ENCODE measurements around the gene VTA1.
"Not testable (repeated sequence)": the region's sequence is repeated elsewhere in the genome, so short reads cannot be mapped to it uniquely, and the experiment has no call there.

Gene VTA1

DNA sequence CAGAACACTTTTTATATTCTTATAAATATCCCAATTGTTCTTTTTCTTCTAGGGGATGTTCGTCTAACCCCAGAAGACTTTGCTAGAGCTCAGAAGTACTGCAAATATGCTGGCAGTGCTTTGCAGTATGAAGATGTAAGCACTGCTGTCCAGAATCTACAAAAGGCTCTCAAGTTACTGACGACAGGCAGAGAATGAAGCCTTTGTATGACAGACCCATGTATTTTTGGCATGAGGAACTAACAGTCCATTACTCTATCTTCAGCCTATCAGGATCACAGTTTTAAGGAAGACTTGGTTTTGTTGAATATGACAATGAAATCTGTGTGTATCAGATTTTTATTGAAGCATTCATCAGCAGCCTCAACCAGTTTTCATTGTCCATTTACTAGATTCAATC, 71.4 kb downstream of the VTA1 start:
- Histone ChIP-seq H3K36me3 (ENCODE audit: control insufficient read depth in 2 of 2, insufficient read depth in 2 of 2, low read length in 2 of 2) (peaks cover 11 to 16% of the 10 kb centered on the region in 2 donors), H3K27me3 (ENCODE audit: control insufficient read depth in 2 of 2, insufficient read depth in 2 of 2, low read length in 2 of 2) (no peaks in the 10 kb centered on the region), H3K9me3 (ENCODE audit: control insufficient read depth in 2 of 2, low read length in 2 of 2) (no peaks in the 10 kb centered on the region), H3K27ac (ENCODE audit: low read depth in 2 of 2, low read length in 2 of 2) (no peak overlapping the region), H3K4me3 (ENCODE audit: low read length in 2 of 2) (no peak overlapping the region), H3K4me1 (ENCODE audit: control insufficient read depth in 2 of 2, insufficient read depth in 2 of 2, low read length in 2 of 2) (no peaks in the 10 kb centered on the region), H3K9ac (ENCODE audit: low read depth in 1 of 2, low read length in 2 of 2) (no peak overlapping the region)

DNA sequence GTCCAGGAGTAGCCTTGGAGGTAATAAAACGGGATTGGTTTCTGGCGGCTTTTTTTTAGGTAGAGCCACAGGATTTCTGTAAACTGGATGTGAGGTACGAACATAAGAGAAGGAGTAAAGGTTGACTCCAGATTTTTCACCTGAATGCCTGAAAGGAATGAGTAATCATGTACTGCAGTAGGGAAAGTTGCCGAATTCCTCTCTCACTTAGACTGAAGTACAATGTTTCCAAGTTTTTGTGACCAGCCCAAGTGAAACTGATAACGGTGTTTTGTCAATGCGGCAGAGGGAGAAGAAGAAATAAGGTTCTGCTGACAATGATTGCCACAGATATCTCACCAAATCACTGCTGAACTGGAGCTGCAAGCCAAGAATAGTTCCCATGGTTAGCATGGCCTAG, 75.0 kb downstream of the VTA1 start:
- peaks cover 9 to 13% of the 10 kb centered on the region in 2 donors for H3K36me3 ChIP-seq (ENCODE audit: control insufficient read depth in 2 of 2, insufficient read depth in 2 of 2, low read length in 2 of 2)
- H3K27me3 ChIP-seq (ENCODE audit: control insufficient read depth in 2 of 2, insufficient read depth in 2 of 2, low read length in 2 of 2): no peaks in the 10 kb centered on the region
- H3K27ac ChIP-seq (ENCODE audit: low read depth in 2 of 2, low read length in 2 of 2): no peak overlapping the region
- no peaks in the 10 kb centered on the region for H3K9me3 ChIP-seq (ENCODE audit: control insufficient read depth in 2 of 2, low read length in 2 of 2)
- no peaks in the 10 kb centered on the region for H3K4me1 ChIP-seq (ENCODE audit: control insufficient read depth in 2 of 2, insufficient read depth in 2 of 2, low read length in 2 of 2)
- no peak overlapping the region for H3K9ac ChIP-seq (ENCODE audit: low read depth in 1 of 2, low read length in 2 of 2)
- no peak overlapping the region for H3K4me3 ChIP-seq (ENCODE audit: low read length in 2 of 2)

DNA sequence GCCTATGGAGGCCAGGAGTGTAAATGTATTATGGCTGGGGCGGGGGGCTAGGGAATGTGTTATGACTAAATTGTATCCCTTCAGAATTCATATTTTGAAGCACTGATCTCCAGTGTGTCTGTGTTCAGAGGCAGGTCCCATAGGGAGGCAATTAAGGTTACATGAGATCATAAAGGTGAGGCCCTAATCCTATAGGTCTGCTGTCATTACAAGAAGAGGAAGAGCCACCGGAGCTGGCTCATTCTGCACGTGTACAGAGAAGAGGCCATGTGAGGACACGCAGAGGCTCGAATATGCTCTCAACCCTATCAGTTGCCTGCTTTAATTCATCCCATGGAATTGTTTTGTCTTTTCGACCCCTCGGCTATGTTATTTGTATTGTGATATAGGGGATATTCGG, 76.9 kb downstream of the VTA1 start:
- Histone ChIP-seq H3K27me3 (ENCODE audit: control insufficient read depth in 2 of 2, insufficient read depth in 2 of 2, low read length in 2 of 2) (no peaks in the 10 kb centered on the region), H3K9ac (ENCODE audit: low read depth in 1 of 2, low read length in 2 of 2) (no peak overlapping the region), H3K4me1 (ENCODE audit: control insufficient read depth in 2 of 2, insufficient read depth in 2 of 2, low read length in 2 of 2) (no peaks in the 10 kb centered on the region), H3K36me3 (ENCODE audit: control insufficient read depth in 2 of 2, insufficient read depth in 2 of 2, low read length in 2 of 2) (peaks cover 3 to 4% of the 10 kb centered on the region in 2 donors), H3K4me3 (ENCODE audit: low read length in 2 of 2) (no peak overlapping the region), H3K9me3 (ENCODE audit: control insufficient read depth in 2 of 2, low read length in 2 of 2) (no peaks in the 10 kb centered on the region), H3K27ac (ENCODE audit: low read depth in 2 of 2, low read length in 2 of 2) (no peak overlapping the region)

DNA sequence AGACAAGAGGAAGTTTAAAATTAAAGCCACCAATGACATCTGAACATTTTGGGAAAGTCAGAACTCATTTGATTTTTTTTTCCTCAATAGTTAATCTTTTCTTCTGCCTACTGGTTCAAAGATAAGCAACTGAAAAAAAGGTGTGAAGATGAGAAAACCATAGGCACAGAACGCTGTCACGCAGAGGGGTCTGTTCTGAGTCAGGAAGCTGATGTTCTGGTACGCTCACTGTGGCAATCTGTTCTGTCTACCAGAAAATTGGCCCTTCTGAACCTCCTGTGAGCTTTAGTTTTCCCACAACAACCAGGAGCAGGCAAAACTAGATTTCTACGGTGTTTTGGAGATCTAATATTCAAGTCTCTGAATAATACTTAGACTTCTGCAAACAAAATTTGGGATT, 78.1 kb downstream of the VTA1 start:
- Histone ChIP-seq H3K9ac (ENCODE audit: low read depth in 1 of 2, low read length in 2 of 2) (no peak overlapping the region), H3K9me3 (ENCODE audit: control insufficient read depth in 2 of 2, low read length in 2 of 2) (no peaks in the 10 kb centered on the region), H3K4me1 (ENCODE audit: control insufficient read depth in 2 of 2, insufficient read depth in 2 of 2, low read length in 2 of 2) (no peaks in the 10 kb centered on the region), H3K27me3 (ENCODE audit: control insufficient read depth in 2 of 2, insufficient read depth in 2 of 2, low read length in 2 of 2) (no peaks in the 10 kb centered on the region), H3K27ac (ENCODE audit: low read depth in 2 of 2, low read length in 2 of 2) (no peak overlapping the region), H3K4me3 (ENCODE audit: low read length in 2 of 2) (no peak overlapping the region), H3K36me3 (ENCODE audit: control insufficient read depth in 2 of 2, insufficient read depth in 2 of 2, low read length in 2 of 2) (no peaks in the 10 kb centered on the region)

DNA sequence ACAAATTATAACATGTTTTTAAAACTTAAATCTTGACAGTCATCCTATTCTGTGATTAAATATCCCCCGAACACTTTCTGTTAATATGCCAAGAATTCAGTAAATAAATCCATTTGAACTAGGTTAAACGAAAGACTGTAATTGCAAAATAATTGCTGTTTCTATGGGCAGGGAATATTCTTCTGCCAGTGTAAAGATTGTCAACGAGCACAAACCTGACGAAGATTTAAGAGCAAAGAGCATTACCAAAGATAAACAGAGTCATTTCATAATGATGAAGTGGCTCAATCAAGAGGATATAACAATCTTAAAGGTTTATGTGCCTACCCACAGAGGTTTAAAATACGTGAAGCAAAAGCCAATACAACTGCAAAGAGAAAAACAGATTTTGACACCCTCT, 78.5 kb downstream of the VTA1 start:
- no peaks in the 10 kb centered on the region for H3K9me3 ChIP-seq (ENCODE audit: control insufficient read depth in 2 of 2, low read length in 2 of 2)
- H3K4me3 ChIP-seq (ENCODE audit: low read length in 2 of 2): no peak overlapping the region
- no peaks in the 10 kb centered on the region for H3K36me3 ChIP-seq (ENCODE audit: control insufficient read depth in 2 of 2, insufficient read depth in 2 of 2, low read length in 2 of 2)
- H3K9ac ChIP-seq (ENCODE audit: low read depth in 1 of 2, low read length in 2 of 2): no peak overlapping the region
- H3K27me3 ChIP-seq (ENCODE audit: control insufficient read depth in 2 of 2, insufficient read depth in 2 of 2, low read length in 2 of 2): no peaks in the 10 kb centered on the region
- no peak overlapping the region for H3K27ac ChIP-seq (ENCODE audit: low read depth in 2 of 2, low read length in 2 of 2)
- H3K4me1 ChIP-seq (ENCODE audit: control insufficient read depth in 2 of 2, insufficient read depth in 2 of 2, low read length in 2 of 2): no peaks in the 10 kb centered on the region

DNA sequence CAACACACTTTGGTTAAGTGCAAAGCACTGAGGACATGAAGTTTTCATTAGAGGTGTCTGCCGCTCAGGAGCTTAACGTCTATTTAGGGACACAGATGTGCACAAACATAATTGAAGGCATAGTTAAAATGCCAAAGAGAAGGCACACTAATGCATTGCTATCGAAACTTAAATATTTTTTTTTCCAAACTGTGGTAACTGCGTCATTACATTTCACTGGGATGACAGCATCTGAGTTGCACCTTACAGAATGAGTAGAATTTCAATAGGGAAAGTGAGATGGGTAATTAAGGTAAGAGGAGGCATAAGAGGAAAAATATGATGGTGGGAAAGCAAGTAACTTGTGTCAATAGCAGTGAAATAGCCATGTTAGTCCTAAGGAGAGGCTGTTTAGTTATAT, 79.7 kb downstream of the VTA1 start:
- Histone ChIP-seq H3K36me3 (ENCODE audit: control insufficient read depth in 2 of 2, insufficient read depth in 2 of 2, low read length in 2 of 2) (no peaks in the 10 kb centered on the region), H3K9ac (ENCODE audit: low read depth in 1 of 2, low read length in 2 of 2) (no peak overlapping the region), H3K27me3 (ENCODE audit: control insufficient read depth in 2 of 2, insufficient read depth in 2 of 2, low read length in 2 of 2) (no peaks in the 10 kb centered on the region), H3K9me3 (ENCODE audit: control insufficient read depth in 2 of 2, low read length in 2 of 2) (no peaks in the 10 kb centered on the region), H3K27ac (ENCODE audit: low read depth in 2 of 2, low read length in 2 of 2) (no peak overlapping the region), H3K4me1 (ENCODE audit: control insufficient read depth in 2 of 2, insufficient read depth in 2 of 2, low read length in 2 of 2) (no peaks in the 10 kb centered on the region), H3K4me3 (ENCODE audit: low read length in 2 of 2) (no peak overlapping the region)

DNA sequence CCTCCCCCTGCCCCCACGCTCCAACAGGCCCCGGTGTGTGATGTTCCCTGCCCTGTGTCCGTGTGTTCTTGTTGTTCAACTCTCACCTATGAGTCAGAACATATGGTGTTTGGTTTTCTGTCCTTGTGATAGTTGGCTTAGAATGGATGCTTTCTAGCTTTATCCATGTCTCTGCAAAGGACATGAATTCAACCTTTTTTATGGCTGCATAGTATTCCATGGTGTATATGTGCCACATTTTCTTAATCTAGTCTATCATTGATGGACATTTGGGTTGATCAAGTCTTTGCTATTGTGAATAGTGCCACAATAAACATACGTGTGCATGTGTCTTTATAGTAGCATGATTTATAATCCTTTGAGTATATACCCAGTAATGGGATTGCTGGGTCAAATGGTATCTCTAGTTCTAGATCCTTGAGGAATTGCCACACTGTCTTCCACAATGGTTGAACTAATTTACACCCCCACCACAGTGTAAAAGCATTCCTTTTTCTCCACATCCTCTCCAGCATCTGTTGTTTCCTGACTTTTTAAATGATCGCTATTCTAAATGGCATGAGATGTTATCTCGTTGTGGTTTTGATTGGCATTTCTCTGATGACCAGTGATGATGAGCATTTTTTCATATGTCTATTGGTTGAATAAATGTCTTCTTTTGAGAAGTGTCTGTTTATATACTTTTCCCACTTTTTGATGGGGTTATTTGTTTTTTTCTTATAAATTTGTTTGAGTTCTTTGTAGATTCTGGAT, 82.6 kb downstream of the VTA1 start:
- H3K27ac ChIP-seq (ENCODE audit: low read depth in 2 of 2, low read length in 2 of 2): not testable (repeated sequence)

DNA sequence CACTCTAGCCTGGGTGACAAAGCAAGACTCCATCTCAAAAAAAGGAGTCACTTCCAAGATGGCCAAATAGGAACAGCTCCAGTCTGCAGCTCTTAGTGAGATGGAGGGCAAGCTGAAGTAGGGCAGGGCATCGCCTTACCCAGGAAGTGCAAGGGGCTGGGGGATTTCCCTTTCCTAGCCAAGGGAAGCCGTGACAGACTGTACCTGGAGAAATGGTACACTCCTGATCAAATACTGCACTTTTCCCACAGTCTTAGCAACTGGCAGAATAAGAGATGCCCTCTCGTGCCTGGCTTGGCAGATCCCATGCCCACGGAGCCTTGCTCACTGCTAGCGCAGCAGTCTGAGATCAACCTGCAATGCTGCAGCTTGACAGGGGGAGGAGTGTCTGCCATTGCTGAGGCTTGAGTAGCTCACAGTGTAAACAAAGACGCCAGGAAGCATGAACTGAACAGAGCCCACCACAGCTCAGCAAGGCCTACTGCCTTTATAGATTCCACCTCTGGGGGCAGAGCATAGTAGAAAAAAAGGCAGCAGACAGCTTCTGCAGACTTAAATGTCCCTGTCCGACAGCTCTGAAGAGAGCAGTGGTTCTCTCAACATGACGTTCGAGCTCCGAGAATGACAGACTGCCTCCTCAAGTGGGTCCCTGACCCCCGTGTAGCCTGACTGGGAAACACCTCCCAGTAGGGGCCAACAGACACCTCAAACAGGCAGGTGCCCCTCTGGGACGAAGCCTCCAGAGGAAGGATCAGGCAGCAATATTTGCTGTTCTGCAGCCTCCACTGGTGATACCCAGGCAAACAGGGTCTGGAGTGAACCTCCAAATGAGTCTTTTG, 85.4 kb downstream of the VTA1 start:
- H3K4me3 ChIP-seq (ENCODE audit: low read length in 2 of 2); H3K36me3 ChIP-seq (ENCODE audit: control insufficient read depth in 2 of 2, insufficient read depth in 2 of 2, low read length in 2 of 2); H3K4me1 ChIP-seq (ENCODE audit: control insufficient read depth in 2 of 2, insufficient read depth in 2 of 2, low read length in 2 of 2); H3K9ac ChIP-seq (ENCODE audit: low read depth in 1 of 2, low read length in 2 of 2); H3K27ac ChIP-seq (ENCODE audit: low read depth in 2 of 2, low read length in 2 of 2); H3K27me3 ChIP-seq (ENCODE audit: control insufficient read depth in 2 of 2, insufficient read depth in 2 of 2, low read length in 2 of 2); H3K9me3 ChIP-seq (ENCODE audit: control insufficient read depth in 2 of 2, low read length in 2 of 2): not testable (repeated sequence)

More for the DNA sequence above, 82.6 kb downstream of the VTA1 start:
- not testable (repeated sequence) for H3K27me3 ChIP-seq (ENCODE audit: control insufficient read depth in 2 of 2, insufficient read depth in 2 of 2, low read length in 2 of 2); H3K4me1 ChIP-seq (ENCODE audit: control insufficient read depth in 2 of 2, insufficient read depth in 2 of 2, low read length in 2 of 2); H3K36me3 ChIP-seq (ENCODE audit: control insufficient read depth in 2 of 2, insufficient read depth in 2 of 2, low read length in 2 of 2); H3K4me3 ChIP-seq (ENCODE audit: low read length in 2 of 2); H3K9ac ChIP-seq (ENCODE audit: low read depth in 1 of 2, low read length in 2 of 2); H3K9me3 ChIP-seq (ENCODE audit: control insufficient read depth in 2 of 2, low read length in 2 of 2)

DNA sequence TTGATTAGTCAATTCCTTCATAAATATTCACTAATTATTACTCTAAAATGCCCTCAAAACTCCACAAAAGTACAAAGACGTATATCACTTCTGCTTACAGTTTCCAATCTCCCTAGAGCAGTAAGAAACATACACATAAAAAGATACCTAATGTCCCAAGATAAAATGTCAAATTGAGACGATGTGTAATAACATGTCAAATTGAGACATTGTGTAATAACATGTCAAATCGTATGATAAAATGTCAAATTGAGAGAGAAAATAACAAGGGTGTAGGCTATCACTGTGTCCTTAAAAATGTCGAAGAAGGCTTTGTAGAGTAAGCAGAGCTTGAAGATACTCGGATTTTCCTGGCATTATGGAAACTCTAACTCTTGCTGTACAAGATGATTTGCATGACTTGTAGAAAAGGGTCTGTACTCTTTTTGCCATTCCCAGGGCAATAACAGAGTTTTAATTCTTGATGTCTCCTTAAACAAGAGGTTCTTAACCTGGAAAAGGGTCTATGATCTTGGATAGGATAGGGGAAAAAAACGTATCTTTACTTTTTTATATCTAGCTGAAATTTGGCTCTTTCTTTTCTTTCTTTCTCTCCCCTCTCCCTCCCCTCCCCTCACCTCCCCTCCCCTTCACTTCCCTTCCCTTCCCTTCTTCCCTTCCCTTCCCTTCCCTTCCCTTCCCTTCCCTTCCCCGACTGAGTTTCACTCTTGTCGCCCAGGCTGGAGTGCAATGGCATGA, 87.1 kb downstream of the VTA1 start:
- no peak overlapping the region for H3K9ac ChIP-seq (ENCODE audit: low read depth in 1 of 2, low read length in 2 of 2)
- H3K4me3 ChIP-seq (ENCODE audit: low read length in 2 of 2): no peak overlapping the region
- no peaks in the 10 kb centered on the region for H3K36me3 ChIP-seq (ENCODE audit: control insufficient read depth in 2 of 2, insufficient read depth in 2 of 2, low read length in 2 of 2)
- no peaks in the 10 kb centered on the region for H3K27me3 ChIP-seq (ENCODE audit: control insufficient read depth in 2 of 2, insufficient read depth in 2 of 2, low read length in 2 of 2)
- no peaks in the 10 kb centered on the region for H3K9me3 ChIP-seq (ENCODE audit: control insufficient read depth in 2 of 2, low read length in 2 of 2)
- no peaks in the 10 kb centered on the region for H3K4me1 ChIP-seq (ENCODE audit: control insufficient read depth in 2 of 2, insufficient read depth in 2 of 2, low read length in 2 of 2)
- H3K27ac ChIP-seq (ENCODE audit: low read depth in 2 of 2, low read length in 2 of 2): no peak overlapping the region

DNA sequence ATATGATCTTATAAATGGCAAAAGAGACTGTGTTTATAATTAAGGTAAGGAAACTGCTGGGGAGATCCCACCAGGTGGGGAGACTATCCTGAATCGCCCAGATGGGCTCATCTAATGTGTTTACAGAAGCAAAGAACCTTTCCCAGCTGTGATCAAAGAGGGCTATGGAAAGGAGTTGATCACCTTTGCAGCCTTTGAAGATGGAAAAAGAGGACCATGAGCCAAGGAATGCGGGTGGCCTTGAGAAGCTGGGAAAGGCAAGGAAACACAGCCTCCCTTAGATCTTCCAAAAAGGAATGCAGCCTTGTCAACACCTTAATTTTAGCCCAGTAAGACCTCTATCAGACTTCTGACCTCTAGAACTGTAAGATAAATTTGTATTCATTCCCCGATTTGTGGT, 88.2 kb downstream of the VTA1 start:
- Histone ChIP-seq H3K4me1 (ENCODE audit: control insufficient read depth in 2 of 2, insufficient read depth in 2 of 2, low read length in 2 of 2) (no peaks in the 10 kb centered on the region), H3K9ac (ENCODE audit: low read depth in 1 of 2, low read length in 2 of 2) (no peak overlapping the region), H3K4me3 (ENCODE audit: low read length in 2 of 2) (no peak overlapping the region), H3K9me3 (ENCODE audit: control insufficient read depth in 2 of 2, low read length in 2 of 2) (no peaks in the 10 kb centered on the region), H3K27ac (ENCODE audit: low read depth in 2 of 2, low read length in 2 of 2) (no peak overlapping the region), H3K27me3 (ENCODE audit: control insufficient read depth in 2 of 2, insufficient read depth in 2 of 2, low read length in 2 of 2) (no peaks in the 10 kb centered on the region), H3K36me3 (ENCODE audit: control insufficient read depth in 2 of 2, insufficient read depth in 2 of 2, low read length in 2 of 2) (no peaks in the 10 kb centered on the region)

Measured in mucosa of rectum (tissue), 2 donors.